A673 (cell line): ENCODE results near the gene EXOC3L4. TPM values are rescaled to one million over a fixed set of nuclear protein-coding genes. Genes with fewer than 3 reads are reported as not detected.

Experiments
- BruUV-seq: library from RNA; stranded (reverse); fragments of 400-500 nt; replicated peaks from 2 replicates; lab custom pipeline; 2021; lab: Mats Ljungman, UMichigan
- CTCF ChIA-PET: fragments of 300-600 bp; sonication (Branson Sonifier 250); formaldehyde crosslinking; loops from one replicate; lab custom pipeline; 2022; ENCODE audit warnings: antibody characterized with exemption; lab: Charles Lee
- POLR2A ChIA-PET: fragments of 300-600 bp; sonication (Branson Sonifier 250); formaldehyde crosslinking; loops from one replicate; lab custom pipeline; 2022; ENCODE audit warnings: antibody characterized with exemption; ENCODE audit not compliant: low non-redundant PET; lab: Charles Lee
- DNase-seq: peaks from one replicate; pipeline ENCODE4 v3.0.0-alpha.2; 2015; ENCODE audit warnings: low spot score
- H3K27ac ChIP-seq: fragments of 200-600 bp; sonication (generic); 2 replicates; pipeline ENCODE4 v1.5.1; 2016; ENCODE audit warnings: mixed run types, low read depth, mild to moderate bottlenecking, mixed read lengths, antibody characterized with exemption, low read length; ENCODE audit not compliant: poor library complexity, severe bottlenecking
- H3K27me3 ChIP-seq: fragments of 200-600 bp; sonication (generic); replicated peaks from 2 replicates; pipeline ENCODE4 v1.6.1; 2017; ENCODE audit warnings: mixed run types, low read depth, mild to moderate bottlenecking, mixed read lengths, antibody characterized with exemption, low read length; ENCODE audit not compliant: insufficient read depth, poor library complexity
- H3K36me3 ChIP-seq: fragments of 200-600 bp; sonication (generic); 2 replicates; pipeline ENCODE4 v1.6.1; 2016; ENCODE audit warnings: mixed run types, mild to moderate bottlenecking, mixed read lengths, antibody characterized with exemption, low read length; ENCODE audit not compliant: insufficient read depth, poor library complexity, severe bottlenecking
- H3K4me1 ChIP-seq: fragments of 200-600 bp; sonication (generic); 2 replicates; pipeline ENCODE4 v1.6.1; 2017; ENCODE audit warnings: mixed run types, mild to moderate bottlenecking, mixed read lengths, antibody characterized with exemption, low read length; ENCODE audit not compliant: insufficient read depth, poor library complexity, severe bottlenecking
- H3K4me3 ChIP-seq: fragments of 200-600 bp; sonication (generic); 2 replicates; pipeline ENCODE4 v1.5.1; 2016; ENCODE audit warnings: low read depth, mixed run types, mild to moderate bottlenecking, mixed read lengths, low read length; ENCODE audit not compliant: poor library complexity, severe bottlenecking
- H3K9me3 ChIP-seq: fragments of 200-600 bp; sonication (generic); 2 replicates; pipeline ENCODE4 v1.6.1; 2016; ENCODE audit warnings: mixed run types, low read depth, mild to moderate bottlenecking, mixed read lengths, antibody characterized with exemption, low read length; ENCODE audit not compliant: poor library complexity, severe bottlenecking
- EZH2 ChIP-seq: fragments of 200-600 bp; sonication (generic); IDR thresholded peaks from 2 replicates; pipeline ENCODE4 v1.6.1; 2017; ENCODE audit warnings: borderline replicate concordance, low read depth, mild to moderate bottlenecking, mixed read lengths, antibody characterized with exemption, low read length; ENCODE audit not compliant: poor library complexity, severe bottlenecking
- intact Hi-C: fragments of 100-400 bp; cut with micrococcal nuclease; formaldehyde crosslinking; loops from one replicate; pipeline ENCODE4 v1.10.0; 2022; ENCODE audit not compliant: unreplicated experiment
- total RNA-seq: library from RNA; stranded (reverse); gene quantifications from 2 replicates; pipeline ENCODE4 v1.2.3, GENCODE V29; 2021
- TF ChIP-seq, protein P1 (sequence below): fragments of 300-800, 200-600 bp; sonication (generic); conservative IDR thresholded peaks from 2 replicates; pipeline ENCODE4 v1.5.1; 2017; ENCODE audit warnings: low read depth, mild to moderate bottlenecking, antibody characterized with exemption, low read length, moderate library complexity, mixed read lengths

The EXOC3L4 gene
- total RNA-seq, 1 experiment from 2014 or later, result not detected

DNA sequence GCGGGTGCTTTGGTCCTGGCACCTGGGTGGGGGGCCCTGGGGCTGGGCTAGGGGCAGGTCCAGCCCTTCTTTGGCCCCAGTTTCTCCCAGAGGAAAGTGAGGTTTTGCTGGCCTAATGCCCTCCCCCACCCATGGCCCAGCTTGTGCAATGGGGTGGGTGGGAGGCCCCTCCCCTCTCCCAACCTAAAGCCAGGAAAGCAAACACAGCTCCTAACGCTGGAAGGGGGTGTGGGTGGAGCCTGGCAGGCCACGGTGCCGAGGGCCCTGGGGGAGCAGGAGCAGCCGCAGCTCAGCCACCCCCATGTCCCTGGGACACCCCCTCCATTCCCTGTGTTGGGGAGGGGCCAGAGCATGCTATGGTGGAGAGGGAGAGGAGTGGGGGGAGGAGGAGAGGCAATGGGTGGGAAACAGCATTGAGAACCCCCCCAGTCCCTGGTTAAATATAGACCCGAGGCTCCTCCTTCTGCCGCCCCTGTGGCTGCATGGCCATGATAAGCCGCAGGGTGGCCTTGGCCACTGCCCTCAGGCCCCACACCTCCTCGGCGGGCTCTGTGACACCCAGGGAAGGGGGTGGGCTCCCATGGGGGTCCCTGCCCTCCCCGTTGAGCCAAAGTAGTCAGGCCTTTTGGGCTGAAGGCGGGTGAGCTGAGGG lies 4.7 kb downstream of the EXOC3L4 start:
- DNase-seq, result no peak
- H3K27ac ChIP-seq, result no peak overlapping the region
- no peaks in the 10 kb centered on the region for H3K9me3 ChIP-seq
- peaks cover 6% of the 10 kb centered on the region for H3K4me1 ChIP-seq
- no peaks in the 10 kb centered on the region for H3K36me3 ChIP-seq
- intact Hi-C loops, result no loop called here
- BruUV-seq, result no TSS peak
- no peak for TF ChIP-seq EZH2
- TF ChIP-seq, protein P1, sequence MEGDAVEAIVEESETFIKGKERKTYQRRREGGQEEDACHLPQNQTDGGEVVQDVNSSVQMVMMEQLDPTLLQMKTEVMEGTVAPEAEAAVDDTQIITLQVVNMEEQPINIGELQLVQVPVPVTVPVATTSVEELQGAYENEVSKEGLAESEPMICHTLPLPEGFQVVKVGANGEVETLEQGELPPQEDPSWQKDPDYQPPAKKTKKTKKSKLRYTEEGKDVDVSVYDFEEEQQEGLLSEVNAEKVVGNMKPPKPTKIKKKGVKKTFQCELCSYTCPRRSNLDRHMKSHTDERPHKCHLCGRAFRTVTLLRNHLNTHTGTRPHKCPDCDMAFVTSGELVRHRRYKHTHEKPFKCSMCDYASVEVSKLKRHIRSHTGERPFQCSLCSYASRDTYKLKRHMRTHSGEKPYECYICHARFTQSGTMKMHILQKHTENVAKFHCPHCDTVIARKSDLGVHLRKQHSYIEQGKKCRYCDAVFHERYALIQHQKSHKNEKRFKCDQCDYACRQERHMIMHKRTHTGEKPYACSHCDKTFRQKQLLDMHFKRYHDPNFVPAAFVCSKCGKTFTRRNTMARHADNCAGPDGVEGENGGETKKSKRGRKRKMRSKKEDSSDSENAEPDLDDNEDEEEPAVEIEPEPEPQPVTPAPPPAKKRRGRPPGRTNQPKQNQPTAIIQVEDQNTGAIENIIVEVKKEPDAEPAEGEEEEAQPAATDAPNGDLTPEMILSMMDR, result no peak
- POLR2A ChIA-PET, result no interaction called here
- peaks cover 23% of the 10 kb centered on the region for H3K27me3 ChIP-seq
- no peak overlapping the region for H3K4me3 ChIP-seq
- CTCF ChIA-PET, result no interaction called here

DNA sequence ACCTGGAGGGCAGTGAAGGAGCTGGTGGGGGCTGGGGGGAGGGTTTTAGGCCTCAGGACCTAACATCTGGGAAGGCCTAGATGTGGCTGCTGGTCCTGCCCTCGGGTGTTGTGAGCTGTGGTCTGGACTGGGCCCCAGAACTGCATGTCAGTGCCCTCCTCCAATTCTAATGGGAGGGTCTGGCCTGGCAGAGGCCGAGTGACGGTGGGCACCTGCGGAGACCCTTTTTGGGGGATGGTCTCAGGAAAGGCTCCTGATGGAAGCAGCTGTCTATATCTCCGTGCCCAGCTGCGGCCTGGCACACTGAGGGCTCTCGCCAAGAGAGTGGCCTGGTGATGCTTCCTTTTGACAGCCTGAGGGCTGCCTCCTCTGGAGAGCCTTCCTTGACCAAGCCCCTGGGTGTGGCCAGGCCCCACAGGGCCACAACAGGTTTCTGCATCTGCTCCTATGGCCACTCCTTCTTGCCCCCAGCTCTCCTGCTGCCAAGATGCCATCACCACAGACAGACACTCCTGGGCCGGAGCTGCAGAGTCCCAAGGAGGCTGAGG lies 5.3 kb downstream of the EXOC3L4 start:
- Histone ChIP-seq H3K4me3 (no peak overlapping the region), H3K27me3 (peaks cover 29% of the 10 kb centered on the region), H3K36me3 (no peaks in the 10 kb centered on the region), H3K4me1 (peaks cover 12% of the 10 kb centered on the region), H3K27ac (no peak overlapping the region), H3K9me3 (no peaks in the 10 kb centered on the region)
- TF ChIP-seq, protein P1, result no peak
- CTCF ChIA-PET, result no interaction called here
- intact Hi-C loops, result no loop called here
- no peak for DNase-seq
- POLR2A ChIA-PET, result no interaction called here
- BruUV-seq, result no TSS peak

DNA sequence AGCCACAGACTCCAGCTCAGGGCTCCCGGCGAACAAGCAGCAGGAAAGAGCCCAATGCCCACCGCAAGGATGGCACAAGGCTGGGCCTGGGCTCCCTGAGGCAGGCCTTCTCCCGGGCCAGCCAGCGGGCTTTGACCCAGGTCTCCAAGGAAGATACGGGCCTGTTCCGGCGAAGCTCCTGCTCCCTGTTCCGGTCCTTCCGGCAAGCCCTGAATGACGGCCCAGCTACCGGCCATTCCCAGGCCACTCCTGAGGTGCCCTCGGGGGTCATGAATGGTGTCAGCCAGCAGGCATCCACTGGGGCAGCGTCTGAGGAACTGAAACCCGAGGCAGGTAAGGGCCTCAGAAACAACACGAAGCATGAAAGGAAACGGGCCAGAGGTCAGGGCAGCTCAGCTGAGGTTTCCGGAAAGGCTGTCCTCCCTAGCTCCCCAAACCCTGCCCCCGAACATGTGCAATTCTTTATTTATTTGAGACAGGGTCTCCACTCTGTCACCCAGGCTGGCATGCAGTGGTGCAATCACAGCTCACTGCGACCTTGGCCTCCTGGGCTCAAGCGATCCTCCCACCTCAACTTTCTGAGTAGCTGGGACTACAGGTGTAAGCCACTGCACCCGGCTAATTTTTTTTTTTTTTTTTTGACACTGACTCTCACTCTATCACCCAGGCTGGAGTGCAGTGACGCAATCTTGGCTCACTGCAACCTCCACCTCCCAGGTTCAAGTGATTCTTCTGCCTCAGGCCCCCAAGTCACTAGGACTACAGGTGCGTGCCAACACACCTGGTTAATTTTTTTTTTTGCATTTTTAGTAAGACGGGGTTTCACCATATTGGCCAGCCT lies 6.0 kb downstream of the EXOC3L4 start:
- Histone ChIP-seq H3K36me3 (no peaks in the 10 kb centered on the region), H3K4me1 (peaks cover 12% of the 10 kb centered on the region), H3K27me3 (peaks cover 30% of the 10 kb centered on the region), H3K4me3 (no peak overlapping the region), H3K9me3 (no peaks in the 10 kb centered on the region), H3K27ac (no peak overlapping the region)
- BruUV-seq, result no TSS peak
- intact Hi-C loops, result no loop called here
- POLR2A ChIA-PET, result interaction anchor here (0.6 kb wide), 1 partner anchor 8 kb away, joined by 5 read pairs; no protein-coding TSS in a partner anchor
- DNase-seq, result no peak
- TF ChIP-seq, protein P1, result no peak
- TF ChIP-seq EZH2, result no peak
- CTCF ChIA-PET, result no interaction called here
